Tibial nerve (tissue), 4 donors: ENCODE measurements around the gene MRPS14. TPM values are rescaled to one million over a fixed set of nuclear protein-coding genes. Genes with fewer than 3 reads are reported as not detected.

ENCODE experiments used
- DNase-seq, 2 donors: peaks; one replicate each; pipeline ENCODE4 v3.0.0-alpha.2; 2019; ENCODE audit warnings: low spot score in 2 of 2
- H3K27ac ChIP-seq, 4 donors: fragments of 200-600 bp; sonication (generic) in 3 of 4; one replicate each; pipeline ENCODE4 v1.5.1; 2017 to 2019; ENCODE audit warnings: mild to moderate bottlenecking in 1 of 4
- H3K27me3 ChIP-seq, 2 donors: fragments of 200-600 bp; sonication (generic) in 1 of 2; one replicate each; pipeline versions ENCODE4 v1.5.1 to v1.6.0; 2017 to 2019
- H3K36me3 ChIP-seq, 3 donors: fragments of 200-600 bp; sonication (generic); one replicate each; pipeline ENCODE4 v1.5.1; 2018 to 2019
- H3K4me1 ChIP-seq, 4 donors: fragments of 200-600 bp; sonication (generic) in 3 of 4; one replicate each; pipeline ENCODE4 v1.5.1; 2017 to 2019
- H3K4me3 ChIP-seq, 4 donors: fragments of 200-600 bp; sonication (generic) in 3 of 4; one replicate each; pipeline ENCODE4 v1.5.1; 2017 to 2019; ENCODE audit warnings: mild to moderate bottlenecking in 1 of 4, moderate library complexity in 1 of 4
- H3K9me3 ChIP-seq, 4 donors: fragments of 200-600 bp; sonication (generic) in 3 of 4; one replicate each; pipeline ENCODE4 v1.5.1; 2017 to 2019
- EP300 ChIP-seq, 2 donors: sonication (generic); formaldehyde crosslinking; IDR thresholded peaks; one replicate each; pipeline ENCODE4 v1.6.1; 2017; ENCODE audit warnings: antibody characterized with exemption in 2 of 2, mild to moderate bottlenecking in 1 of 2
- POLR2A ChIP-seq, 2 donors: fragments of 450-650 bp; IDR thresholded peaks; one replicate each; pipeline ENCODE4 v1.6.1; 2017; ENCODE audit warnings: antibody characterized with exemption in 2 of 2, mild to moderate bottlenecking in 2 of 2, moderate library complexity in 2 of 2
- WGBS, 2 donors: methylation state at CpG; one replicate each; pipeline ENCODE4 v1.1.5; 2018; 5-methylcytosine and 5-hydroxymethylcytosine counted together
- total RNA-seq, 4 donors: library from RNA; depleted of rRNA; stranded (reverse); fragments of >200 nt; gene quantifications; one replicate each; pipeline ENCODE4 v1.1.0, GENCODE V29; 2016
- TF ChIP-seq, protein P1 (sequence below), 5 experiments: fragments of 200-600 bp in 3 of 5; fragments of 450-650 bp in 2 of 5; sonication (generic) in 3 of 5; IDR thresholded peaks; one replicate each; pipeline ENCODE4 v1.5.1; 2016 to 2019; ENCODE audit warnings: antibody characterized with exemption in 5 of 5, mild to moderate bottlenecking in 3 of 5, moderate library complexity in 2 of 5

The MRPS14 gene
- total RNA-seq, 4 donors from 2014 or later: 18.8 to 33.4 (median 26.2) TPM

DNA sequence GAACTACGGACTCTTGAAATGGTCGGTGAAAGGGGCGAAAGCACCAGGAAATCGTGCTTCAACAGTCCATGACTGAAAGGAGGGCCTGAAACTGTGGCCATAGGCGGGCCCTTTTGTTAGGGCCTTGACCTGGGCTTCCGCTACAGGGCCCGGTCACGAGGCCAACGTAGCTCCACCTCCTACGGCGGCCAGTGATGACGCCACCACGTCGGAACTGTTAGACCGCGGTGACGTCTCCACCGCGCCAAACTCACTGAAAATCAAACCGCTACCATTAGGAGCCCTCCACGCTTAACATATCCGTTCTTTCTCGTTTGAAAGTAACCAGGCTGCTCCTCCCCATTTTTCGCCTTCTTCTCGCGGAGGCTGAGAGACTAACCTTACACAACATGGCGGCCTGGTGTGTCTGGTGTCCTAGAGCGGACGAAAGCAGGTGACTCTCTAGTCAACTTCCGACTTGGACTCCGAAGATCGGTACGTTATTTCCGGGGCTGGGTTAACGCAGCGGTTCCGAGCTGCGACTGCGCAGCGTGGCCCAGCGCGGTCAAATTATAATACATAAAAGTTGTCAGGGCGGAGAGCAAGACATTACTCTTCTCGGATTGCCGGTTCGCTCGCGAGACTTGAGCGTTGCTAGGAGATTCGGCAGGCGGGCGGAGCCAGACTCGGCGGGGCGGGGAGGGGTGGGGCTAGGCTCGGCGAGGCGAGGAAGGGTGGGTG lies 23.8 kb downstream of the MRPS14 start:
- DNase-seq: peak; percentile 95 to 97
- H3K4me3 ChIP-seq: peak overlapping the region; percentile 36 to 99 (median 94)
- peaks cover 0 to 51% (median 13%) of the 10 kb centered on the region in 4 donors for H3K4me1 ChIP-seq
- no peaks in the 10 kb centered on the region for H3K27me3 ChIP-seq
- no peaks in the 10 kb centered on the region for H3K36me3 ChIP-seq
- peak overlapping the region; percentile 96 to 100 (median 98) for H3K27ac ChIP-seq
- TF ChIP-seq, protein P1, sequence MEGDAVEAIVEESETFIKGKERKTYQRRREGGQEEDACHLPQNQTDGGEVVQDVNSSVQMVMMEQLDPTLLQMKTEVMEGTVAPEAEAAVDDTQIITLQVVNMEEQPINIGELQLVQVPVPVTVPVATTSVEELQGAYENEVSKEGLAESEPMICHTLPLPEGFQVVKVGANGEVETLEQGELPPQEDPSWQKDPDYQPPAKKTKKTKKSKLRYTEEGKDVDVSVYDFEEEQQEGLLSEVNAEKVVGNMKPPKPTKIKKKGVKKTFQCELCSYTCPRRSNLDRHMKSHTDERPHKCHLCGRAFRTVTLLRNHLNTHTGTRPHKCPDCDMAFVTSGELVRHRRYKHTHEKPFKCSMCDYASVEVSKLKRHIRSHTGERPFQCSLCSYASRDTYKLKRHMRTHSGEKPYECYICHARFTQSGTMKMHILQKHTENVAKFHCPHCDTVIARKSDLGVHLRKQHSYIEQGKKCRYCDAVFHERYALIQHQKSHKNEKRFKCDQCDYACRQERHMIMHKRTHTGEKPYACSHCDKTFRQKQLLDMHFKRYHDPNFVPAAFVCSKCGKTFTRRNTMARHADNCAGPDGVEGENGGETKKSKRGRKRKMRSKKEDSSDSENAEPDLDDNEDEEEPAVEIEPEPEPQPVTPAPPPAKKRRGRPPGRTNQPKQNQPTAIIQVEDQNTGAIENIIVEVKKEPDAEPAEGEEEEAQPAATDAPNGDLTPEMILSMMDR (IDR thresholded peaks at IDR 0.05): peak in 1 of 5 experiments; percentile 24
- peak; percentile 97 to 99 for TF ChIP-seq EP300 (IDR thresholded peaks at IDR 0.05)
- peak; percentile 95 to 98 for TF ChIP-seq POLR2A (IDR thresholded peaks at IDR 0.05)
- H3K9me3 ChIP-seq: no peaks in the 10 kb centered on the region
- 0 to 1% methylated on average over 33 to 57 of the region's 58 CpGs for WGBS, 2 donors

DNA sequence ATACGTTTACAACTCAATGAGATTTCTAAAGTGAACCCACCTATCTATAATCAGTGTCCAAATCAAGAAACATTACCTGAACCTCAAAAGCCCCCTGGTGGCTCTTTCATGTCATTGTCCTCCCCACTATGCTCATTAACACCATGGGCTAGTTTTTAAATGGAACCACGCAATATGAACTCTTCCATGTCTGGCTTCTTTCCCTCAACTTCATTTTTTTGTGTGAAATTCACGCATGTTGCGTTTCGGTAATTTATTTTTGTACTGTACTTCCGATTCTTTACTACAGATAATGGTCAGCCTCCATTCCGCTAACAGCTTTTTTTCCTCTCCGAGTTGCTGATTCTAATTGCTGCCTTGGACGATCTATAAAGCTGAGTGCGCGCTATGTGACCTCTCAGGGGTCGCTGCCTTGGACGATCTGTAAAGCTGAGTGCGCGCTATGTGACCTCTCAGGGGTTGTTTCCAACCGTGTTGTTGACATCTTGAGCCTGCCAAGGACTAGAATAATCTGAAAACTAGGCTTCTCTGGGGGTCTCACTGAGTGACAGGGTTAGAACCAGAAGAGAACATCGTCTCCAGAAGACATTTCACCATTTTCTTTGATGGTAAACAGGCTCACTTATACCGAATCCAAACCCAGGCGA lies 24.5 kb downstream of the MRPS14 start:
- Histone ChIP-seq H3K27me3 (no peaks in the 10 kb centered on the region), H3K4me1 (peaks cover 0 to 44% (median 13%) of the 10 kb centered on the region in 4 donors), H3K27ac (peak overlapping the region; percentile 96 to 100 (median 98)), H3K4me3 (peak overlapping the region; percentile 36 to 99 (median 94)), H3K36me3 (no peaks in the 10 kb centered on the region), H3K9me3 (no peaks in the 10 kb centered on the region)
- peak in 1 of 2 donors; percentile 56 for DNase-seq
- TF ChIP-seq EP300 (IDR thresholded peaks at IDR 0.05): no peak
- TF ChIP-seq, protein P1 (IDR thresholded peaks at IDR 0.05): peak; percentile 62 to 80 (median 75)
- WGBS, 2 donors: 14 to 15% methylated on average over 19 of the region's 19 CpGs

DNA sequence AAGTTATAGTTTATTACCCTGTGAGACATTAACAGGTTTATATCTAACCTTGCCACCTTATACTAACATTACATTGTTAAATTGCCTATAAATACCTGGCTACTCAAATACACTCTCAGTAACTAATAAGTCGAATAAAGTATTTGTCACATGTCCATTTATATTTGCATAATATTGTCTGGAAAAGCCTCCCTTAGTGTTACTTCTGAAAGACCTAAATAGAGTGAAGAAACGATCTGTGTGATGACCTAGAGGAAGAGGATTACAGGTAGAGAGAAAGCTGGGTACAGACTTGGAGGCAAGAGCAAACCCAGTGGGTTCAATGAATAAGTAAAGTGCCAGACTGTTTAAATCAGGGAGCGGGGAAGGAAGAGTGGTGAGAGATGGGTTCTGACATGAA lies 26.2 kb downstream of the MRPS14 start:
- H3K36me3 ChIP-seq: no peaks in the 10 kb centered on the region
- H3K9me3 ChIP-seq: no peaks in the 10 kb centered on the region
- H3K27ac ChIP-seq: no peak overlapping the region
- 90 to 94% methylated on average over 3 of the region's 3 CpGs for WGBS, 2 donors
- no peaks in the 10 kb centered on the region for H3K27me3 ChIP-seq
- no peak for DNase-seq
- H3K4me1 ChIP-seq: peaks cover 0 to 27% (median 10%) of the 10 kb centered on the region in 4 donors
- H3K4me3 ChIP-seq: no peak overlapping the region
- TF ChIP-seq EP300 (IDR thresholded peaks at IDR 0.05): no peak
- TF ChIP-seq, protein P1 (IDR thresholded peaks at IDR 0.05): no peak
- no peak for TF ChIP-seq POLR2A (IDR thresholded peaks at IDR 0.05)

DNA sequence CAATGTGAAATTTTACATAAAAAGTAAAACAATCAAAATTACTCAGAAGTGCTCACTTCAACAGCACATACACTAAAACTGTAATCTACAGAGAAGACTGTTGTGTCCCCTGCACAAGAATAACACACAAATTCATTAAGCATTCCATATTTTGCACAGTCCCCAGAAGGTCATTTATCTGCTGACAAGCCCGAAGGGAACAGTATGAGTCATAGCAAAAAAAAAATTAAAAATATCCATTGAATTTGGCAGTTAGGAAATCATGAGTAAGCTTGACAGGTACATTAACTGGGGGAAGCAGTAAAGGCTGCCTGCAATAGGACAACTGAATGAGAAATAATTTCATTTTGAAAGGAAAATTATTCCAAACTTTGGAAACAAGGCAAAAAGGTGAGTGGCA lies 26.7 kb downstream of the MRPS14 start:
- no peak overlapping the region for H3K27ac ChIP-seq
- no peak for TF ChIP-seq EP300 (IDR thresholded peaks at IDR 0.05)
- TF ChIP-seq, protein P1 (IDR thresholded peaks at IDR 0.05): no peak
- no peak for TF ChIP-seq POLR2A (IDR thresholded peaks at IDR 0.05)
- WGBS, 2 donors: 19 to 26% methylated on average over 1 of the region's 1 CpG

DNA sequence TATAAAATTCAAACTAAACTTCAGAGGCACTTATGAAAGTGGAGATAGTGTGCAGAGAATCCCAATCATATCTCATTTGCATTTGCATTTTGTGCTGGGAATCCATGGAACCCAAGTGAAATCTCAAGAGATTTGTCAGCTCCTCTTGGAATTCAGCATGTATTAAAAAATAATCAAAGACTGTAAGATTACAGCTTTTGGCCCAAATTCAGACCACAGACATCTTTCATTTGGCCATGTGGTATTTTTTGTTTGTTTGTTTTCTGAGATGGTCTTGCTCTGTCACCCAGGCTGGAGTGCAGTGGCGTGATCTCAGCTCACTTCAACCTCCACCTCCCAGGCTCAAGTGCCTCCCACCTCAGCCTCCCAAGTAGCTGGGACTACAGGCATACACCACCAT lies 27.3 kb downstream of the MRPS14 start:
- Histone ChIP-seq H3K9me3 (no peaks in the 10 kb centered on the region), H3K4me1 (peaks cover 0 to 24% (median under 1%) of the 10 kb centered on the region in 4 donors), H3K36me3 (no peaks in the 10 kb centered on the region), H3K27me3 (no peaks in the 10 kb centered on the region), H3K27ac (no peak overlapping the region), H3K4me3 (no peak overlapping the region)
- WGBS, 2 donors: 67 to 80% methylated on average over 1 of the region's 1 CpG
- DNase-seq: no peak
- TF ChIP-seq EP300 (IDR thresholded peaks at IDR 0.05) (no peak), POLR2A (IDR thresholded peaks at IDR 0.05) (no peak)
- TF ChIP-seq, protein P1 (IDR thresholded peaks at IDR 0.05): no peak

More for the DNA sequence above, 26.7 kb downstream of the MRPS14 start:
- no peak overlapping the region for H3K4me3 ChIP-seq
- no peak for DNase-seq
- no peaks in the 10 kb centered on the region for H3K9me3 ChIP-seq
- H3K27me3 ChIP-seq: no peaks in the 10 kb centered on the region
- peaks cover 0 to 24% (median 6%) of the 10 kb centered on the region in 4 donors for H3K4me1 ChIP-seq
- H3K36me3 ChIP-seq: no peaks in the 10 kb centered on the region
